ENCODE measurements around the gene STK10. TPM values are rescaled to one million over a fixed set of nuclear protein-coding genes. Genes with fewer than 3 reads are reported as not detected.

Gene STK10
- total RNA-seq, 4 donors from 2014 or later: 5.4 to 18.3 (median 5.7) TPM

DNA sequence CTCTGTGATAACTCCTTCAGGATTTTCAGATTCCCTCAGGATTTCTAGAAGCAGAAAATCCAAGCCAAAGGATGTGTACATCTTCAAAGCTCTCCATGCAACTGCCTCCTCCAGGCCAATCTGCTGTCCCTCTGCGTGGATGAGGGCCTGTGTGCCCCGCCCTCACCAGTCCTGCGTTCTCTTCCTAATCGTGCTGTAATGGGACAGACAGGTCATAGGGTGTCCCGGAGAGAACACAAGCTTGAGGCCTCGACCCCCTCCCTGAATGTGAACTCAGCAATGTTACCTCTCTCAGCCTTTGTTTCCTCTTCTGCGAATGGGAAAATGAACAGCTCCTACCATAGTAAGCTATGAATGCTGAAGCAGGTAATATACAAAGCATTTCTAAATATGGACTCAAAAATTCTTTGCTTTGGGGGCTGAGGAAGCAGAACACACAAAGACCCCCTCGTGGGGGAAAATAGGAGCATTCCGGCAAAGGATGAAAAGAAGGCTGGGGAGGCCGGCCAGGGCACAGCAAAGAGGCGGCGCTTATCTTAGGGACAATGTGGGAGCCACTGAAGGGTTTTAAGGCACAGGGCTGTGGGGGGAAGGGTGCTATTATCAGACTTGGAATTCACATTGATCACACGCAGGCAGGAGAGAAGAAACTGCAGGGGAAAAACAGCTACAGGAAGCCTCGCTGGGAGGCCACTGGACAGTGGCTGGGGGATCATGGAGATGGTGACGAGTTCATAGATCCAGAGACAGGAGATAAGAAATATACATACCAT, 124.4 kb downstream of the STK10 start:
- intact Hi-C loops (cut with DNase I; ENCODE audit: low total_unique reads) (no loop called here), in situ Hi-C loops (cut with MboI; ENCODE audit: low sequenced_read_pairs in 4 of 4) (no loop called here)
- Histone ChIP-seq H3K4me1 (peaks cover 8 to 10% of the 10 kb centered on the region in 2 donors), H3K4me3 (no peak overlapping the region), H3K27ac (no peak overlapping the region), H3K27me3 (no peaks in the 10 kb centered on the region), H3K9me3 (no peaks in the 10 kb centered on the region), H3K36me3 (no peaks in the 10 kb centered on the region)
- TF ChIP-seq, protein P1, sequence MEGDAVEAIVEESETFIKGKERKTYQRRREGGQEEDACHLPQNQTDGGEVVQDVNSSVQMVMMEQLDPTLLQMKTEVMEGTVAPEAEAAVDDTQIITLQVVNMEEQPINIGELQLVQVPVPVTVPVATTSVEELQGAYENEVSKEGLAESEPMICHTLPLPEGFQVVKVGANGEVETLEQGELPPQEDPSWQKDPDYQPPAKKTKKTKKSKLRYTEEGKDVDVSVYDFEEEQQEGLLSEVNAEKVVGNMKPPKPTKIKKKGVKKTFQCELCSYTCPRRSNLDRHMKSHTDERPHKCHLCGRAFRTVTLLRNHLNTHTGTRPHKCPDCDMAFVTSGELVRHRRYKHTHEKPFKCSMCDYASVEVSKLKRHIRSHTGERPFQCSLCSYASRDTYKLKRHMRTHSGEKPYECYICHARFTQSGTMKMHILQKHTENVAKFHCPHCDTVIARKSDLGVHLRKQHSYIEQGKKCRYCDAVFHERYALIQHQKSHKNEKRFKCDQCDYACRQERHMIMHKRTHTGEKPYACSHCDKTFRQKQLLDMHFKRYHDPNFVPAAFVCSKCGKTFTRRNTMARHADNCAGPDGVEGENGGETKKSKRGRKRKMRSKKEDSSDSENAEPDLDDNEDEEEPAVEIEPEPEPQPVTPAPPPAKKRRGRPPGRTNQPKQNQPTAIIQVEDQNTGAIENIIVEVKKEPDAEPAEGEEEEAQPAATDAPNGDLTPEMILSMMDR (IDR thresholded peaks at IDR 0.05 in 4 of 5, conservative IDR thresholded peaks at IDR 0.05 in 1 of 5): no peak
- TF ChIP-seq POLR2A (IDR thresholded peaks at IDR 0.05): no peak
- no peak for ATAC-seq
- no peak for DNase-seq

DNA sequence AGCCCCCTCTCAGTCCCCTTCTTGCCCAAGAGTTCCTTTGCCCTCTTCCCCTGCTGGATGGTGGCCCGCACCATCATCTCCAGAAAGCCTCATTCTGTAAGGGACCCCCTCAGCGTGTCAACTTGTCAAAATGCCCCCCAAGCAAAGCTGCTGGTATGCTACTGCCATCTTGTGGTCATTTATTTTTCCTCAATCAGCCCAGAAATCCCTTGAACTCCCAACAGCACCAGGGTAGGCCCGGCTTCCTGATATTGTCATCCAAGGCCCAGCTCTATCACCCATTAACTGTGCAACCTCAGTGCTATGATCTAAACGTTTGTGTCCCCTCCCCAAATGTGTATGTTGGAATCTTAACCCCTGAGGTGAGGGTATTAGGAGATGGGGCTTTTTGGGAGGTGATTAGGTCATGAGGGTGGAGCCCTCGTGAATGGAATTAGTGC, 128.3 kb downstream of the STK10 start:
- Histone ChIP-seq H3K36me3 (no peaks in the 10 kb centered on the region), H3K9me3 (no peaks in the 10 kb centered on the region), H3K27me3 (no peaks in the 10 kb centered on the region), H3K27ac (no peak overlapping the region), H3K4me3 (no peak overlapping the region), H3K4me1 (no peaks in the 10 kb centered on the region)
- no peak for ATAC-seq
- intact Hi-C loops (cut with DNase I; ENCODE audit: low total_unique reads): loop anchor here (1.0 kb wide), 1 partner anchor 147 kb away; no protein-coding TSS in a partner anchor
- TF ChIP-seq, protein P1 (IDR thresholded peaks at IDR 0.05 in 4 of 5, conservative IDR thresholded peaks at IDR 0.05 in 1 of 5): peak in 4 of 5 experiments; percentile 19 to 63 (median 44)
- no peak for TF ChIP-seq POLR2A (IDR thresholded peaks at IDR 0.05)
- no peak for DNase-seq
- in situ Hi-C loops (cut with MboI; ENCODE audit: low sequenced_read_pairs in 4 of 4): no loop called here

DNA sequence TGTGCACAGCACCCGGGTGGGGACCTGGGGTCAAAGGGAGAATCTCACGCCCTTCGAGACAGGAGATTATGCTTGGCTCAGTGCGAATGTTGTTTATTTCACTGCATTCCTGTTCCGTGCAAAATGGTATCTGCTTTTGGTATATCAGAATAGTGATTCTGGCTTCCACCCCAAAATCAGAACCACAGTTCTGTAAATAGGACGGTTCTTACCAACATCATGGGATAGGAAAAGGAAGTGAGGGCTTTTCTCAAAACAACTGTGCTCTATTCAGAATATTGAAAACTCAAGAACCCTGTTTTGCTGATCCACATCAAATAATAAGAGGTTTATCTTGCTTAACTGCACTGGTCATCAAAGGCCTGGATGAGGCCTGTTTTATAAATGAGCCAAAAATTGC, 129.9 kb downstream of the STK10 start:
- intact Hi-C loops (cut with DNase I; ENCODE audit: low total_unique reads): no loop called here
- no peak for ATAC-seq
- no peak overlapping the region for H3K27ac ChIP-seq
- TF ChIP-seq POLR2A (IDR thresholded peaks at IDR 0.05): no peak
- H3K36me3 ChIP-seq: peaks cover 0 to 7% of the 10 kb centered on the region in 2 donors
- no peaks in the 10 kb centered on the region for H3K27me3 ChIP-seq
- no peak overlapping the region for H3K4me3 ChIP-seq
- H3K9me3 ChIP-seq: no peaks in the 10 kb centered on the region
- in situ Hi-C loops (cut with MboI; ENCODE audit: low sequenced_read_pairs in 4 of 4): no loop called here
- H3K4me1 ChIP-seq: no peaks in the 10 kb centered on the region
- DNase-seq: no peak

DNA sequence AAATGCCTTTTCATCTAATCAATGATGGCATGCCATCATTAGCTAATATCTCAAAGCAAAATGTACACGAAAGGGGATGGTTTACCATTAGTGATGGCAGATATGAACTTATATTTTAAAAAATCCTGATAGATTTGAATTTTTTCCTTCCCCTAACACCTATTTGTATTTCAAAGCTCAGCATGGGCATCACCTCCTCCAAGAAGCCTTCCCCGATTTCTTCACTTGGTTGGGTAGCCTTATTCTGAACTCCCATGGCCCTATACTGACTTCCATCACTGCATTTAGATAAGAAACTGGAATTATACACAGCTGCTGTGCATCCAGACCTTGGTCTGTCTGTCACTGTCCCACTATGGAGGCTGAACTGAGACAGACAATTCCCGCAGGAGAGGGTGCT, 132.0 kb downstream of the STK10 start:
- no peak overlapping the region for H3K27ac ChIP-seq
- H3K36me3 ChIP-seq: peaks cover 0 to 7% of the 10 kb centered on the region in 2 donors
- no peaks in the 10 kb centered on the region for H3K4me1 ChIP-seq
- H3K27me3 ChIP-seq: no peaks in the 10 kb centered on the region
- in situ Hi-C loops (cut with MboI; ENCODE audit: low sequenced_read_pairs in 4 of 4) (no loop called here), intact Hi-C loops (cut with DNase I; ENCODE audit: low total_unique reads) (no loop called here)
- no peak for ATAC-seq
- no peak for DNase-seq
- no peak overlapping the region for H3K4me3 ChIP-seq
- no peak for TF ChIP-seq POLR2A (IDR thresholded peaks at IDR 0.05)
- TF ChIP-seq, protein P1 (IDR thresholded peaks at IDR 0.05 in 4 of 5, conservative IDR thresholded peaks at IDR 0.05 in 1 of 5): no peak
- H3K9me3 ChIP-seq: no peaks in the 10 kb centered on the region

DNA sequence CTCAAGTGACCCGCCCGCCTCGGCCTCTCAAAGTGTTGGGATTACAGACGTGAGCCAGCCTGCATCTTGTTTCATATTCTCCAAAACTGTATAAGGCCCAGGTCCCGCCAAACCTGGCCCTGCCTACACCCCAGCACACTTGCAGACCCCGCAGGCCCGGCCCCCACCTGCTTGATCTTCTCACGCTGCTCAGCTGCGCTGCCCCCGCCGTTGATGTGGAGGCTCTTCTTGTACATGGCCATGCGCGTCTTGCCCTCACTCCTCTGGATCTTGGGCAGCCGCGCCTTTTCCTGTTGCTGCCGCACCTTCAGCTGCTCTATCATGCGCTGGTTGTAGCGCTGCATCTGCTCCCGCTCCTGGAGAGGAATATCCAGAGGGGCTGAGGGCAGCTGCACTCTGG, 132.6 kb downstream of the STK10 start:
- Histone ChIP-seq H3K4me3 (no peak overlapping the region), H3K9me3 (no peaks in the 10 kb centered on the region), H3K27ac (no peak overlapping the region), H3K36me3 (peaks cover 0 to 7% of the 10 kb centered on the region in 2 donors), H3K4me1 (no peaks in the 10 kb centered on the region), H3K27me3 (no peaks in the 10 kb centered on the region)
- TF ChIP-seq, protein P1 (IDR thresholded peaks at IDR 0.05 in 4 of 5, conservative IDR thresholded peaks at IDR 0.05 in 1 of 5): no peak
- TF ChIP-seq POLR2A (IDR thresholded peaks at IDR 0.05): no peak
- in situ Hi-C loops (cut with MboI; ENCODE audit: low sequenced_read_pairs in 4 of 4) (no loop called here), intact Hi-C loops (cut with DNase I; ENCODE audit: low total_unique reads) (no loop called here)
- no peak for ATAC-seq
- no peak for DNase-seq
